WTC11 (cell line): ENCODE measurements around the gene ALKBH1. TPM values are rescaled to one million over a fixed set of nuclear protein-coding genes. Genes with fewer than 3 reads are reported as not detected.

ENCODE experiments used
- ATAC-seq: fragments of 200-7000 bp; cut with Tn5 transposase; 2 replicates; pipeline ENCODE4 v1.10.0; 2021; ENCODE audit warnings: mild to moderate bottlenecking, moderate library complexity
- CTCF ChIA-PET: fragments of 300-600 bp; sonication (Branson Sonifier 250); formaldehyde crosslinking; loops from one replicate; lab custom pipeline; 2021; ENCODE audit warnings: antibody characterized with exemption; lab: Charles Lee
- POLR2A ChIA-PET: fragments of 350-600 bp; sonication (Branson Sonifier 250); formaldehyde crosslinking; loops from one replicate; lab custom pipeline; 2021; ENCODE audit warnings: antibody characterized with exemption; lab: Charles Lee
- DNase-seq: peaks from one replicate; pipeline ENCODE4 v3.0.0; 2021; ENCODE audit warnings: low spot score
- H3K27ac Mint-ChIP-seq: 2 replicates; pipeline ENCODE4 v1.8.0; 2021; ENCODE audit warnings: mixed read lengths
- H3K27me3 Mint-ChIP-seq: 2 replicates; pipeline ENCODE4 v1.8.0; 2021; ENCODE audit warnings: low read depth, mild to moderate bottlenecking, moderate library complexity, mixed read lengths
- H3K36me3 Mint-ChIP-seq: 2 replicates; pipeline ENCODE4 v1.8.0; 2021; ENCODE audit warnings: mixed read lengths
- H3K4me1 Mint-ChIP-seq: 2 replicates; pipeline ENCODE4 v1.8.0; 2022; ENCODE audit warnings: mixed read lengths
- H3K4me3 Mint-ChIP-seq: 2 replicates; pipeline ENCODE4 v1.8.0; 2021; ENCODE audit warnings: mild to moderate bottlenecking, moderate library complexity, mixed read lengths
- H3K9me3 Mint-ChIP-seq: 2 replicates; pipeline ENCODE4 v1.8.0; 2021; ENCODE audit warnings: mixed read lengths
- ATF1 ChIP-seq: sonication (generic); formaldehyde crosslinking; IDR thresholded peaks from 2 replicates; pipeline ENCODE4 v1.8.1; 2023; ENCODE audit warnings: mild to moderate bottlenecking, moderate library complexity, missing genetic modification reagents
- CREB1 ChIP-seq: sonication (generic); formaldehyde crosslinking; IDR thresholded peaks from 2 replicates; pipeline ENCODE4 v1.8.0; 2023; ENCODE audit warnings: mild to moderate bottlenecking, missing genetic modification reagents
- CREM ChIP-seq: sonication (generic); formaldehyde crosslinking; IDR thresholded peaks from 2 replicates; pipeline ENCODE4 v1.8.1; 2022; ENCODE audit warnings: mild to moderate bottlenecking, missing genetic modification reagents, moderate library complexity
- EMX1 ChIP-seq: fragments of 250-450 bp; sonication (Bioruptor Pico); IDR thresholded peaks from 2 replicates; pipeline ENCODE4 v1.8.0; 2021; ENCODE audit warnings: mild to moderate bottlenecking
- GABPB1 ChIP-seq: sonication (generic); formaldehyde crosslinking; IDR thresholded peaks from 2 replicates; pipeline ENCODE4 v1.8.1; 2023; ENCODE audit warnings: mild to moderate bottlenecking, missing genetic modification reagents
- HMGA2 ChIP-seq: fragments of 250-450 bp; sonication (Bioruptor Pico); IDR thresholded peaks from 2 replicates; pipeline ENCODE4 v1.4.0; 2021; ENCODE audit warnings: mild to moderate bottlenecking, moderate library complexity
- JUN ChIP-seq: sonication (generic); formaldehyde crosslinking; IDR thresholded peaks from 2 replicates; pipeline ENCODE4 v1.8.0; 2023; ENCODE audit warnings: mild to moderate bottlenecking, missing genetic modification reagents
- NFATC4 ChIP-seq: fragments of 250-450 bp; sonication (Bioruptor Pico); IDR thresholded peaks from 2 replicates; pipeline ENCODE4 v1.9.0; 2021; ENCODE audit warnings: mild to moderate bottlenecking
- OVOL2 ChIP-seq: fragments of 250-450 bp; sonication (Bioruptor Pico); IDR thresholded peaks from 2 replicates; pipeline ENCODE4 v1.9.0; 2021; ENCODE audit warnings: mild to moderate bottlenecking, borderline replicate concordance
- RELA ChIP-seq: sonication (generic); formaldehyde crosslinking; IDR thresholded peaks from 2 replicates; pipeline ENCODE4 v1.8.1; 2022; ENCODE audit warnings: missing genetic modification reagents, mild to moderate bottlenecking, borderline replicate concordance
- SMAD3 ChIP-seq: sonication (generic); formaldehyde crosslinking; IDR thresholded peaks from 2 replicates; pipeline ENCODE4 v1.8.0; 2022; ENCODE audit warnings: missing genetic modification reagents, mild to moderate bottlenecking, borderline replicate concordance
- ZNF219 ChIP-seq: sonication (generic); formaldehyde crosslinking; IDR thresholded peaks from 2 replicates; pipeline ENCODE4 v1.8.0; 2023; ENCODE audit warnings: missing genetic modification reagents, mild to moderate bottlenecking, borderline replicate concordance
- ZNF263 ChIP-seq: sonication (generic); formaldehyde crosslinking; IDR thresholded peaks from 2 replicates; pipeline ENCODE4 v1.8.1; 2022; ENCODE audit warnings: low read depth, mild to moderate bottlenecking, moderate library complexity, missing genetic modification reagents
- ZNF317 ChIP-seq: sonication (generic); formaldehyde crosslinking; IDR thresholded peaks from 2 replicates; pipeline ENCODE4 v1.8.1; 2023; ENCODE audit warnings: low read depth, mild to moderate bottlenecking, moderate library complexity, missing genetic modification reagents, borderline replicate concordance
- ZNF416 ChIP-seq: fragments of 250-450 bp; sonication (Bioruptor Pico); IDR thresholded peaks from 2 replicates; pipeline ENCODE4 v1.9.0; 2021; ENCODE audit warnings: mild to moderate bottlenecking, inconsistent platforms
- total RNA-seq: library from RNA; stranded (reverse); gene quantifications from 3 replicates; pipeline ENCODE4 v1.2.3, GENCODE V29; 2021
- TF ChIP-seq, protein P1 (sequence below): fragments of 250-450 bp; sonication (Bioruptor Pico); IDR thresholded peaks from 2 replicates; pipeline ENCODE4 v2.1.2; 2022; ENCODE audit warnings: mild to moderate bottlenecking, moderate library complexity
- TF ChIP-seq, protein P2 (sequence below): sonication (generic); formaldehyde crosslinking; conservative IDR thresholded peaks from 2 replicates; pipeline ENCODE4 v1.8.1; 2022; ENCODE audit warnings: mild to moderate bottlenecking, missing genetic modification reagents
- TF ChIP-seq, protein P3 (sequence below): sonication (generic); formaldehyde crosslinking; IDR thresholded peaks from 2 replicates; pipeline ENCODE4 v1.8.0; 2022; ENCODE audit warnings: mild to moderate bottlenecking, missing genetic modification reagents
- TF ChIP-seq, protein P4 (sequence below): sonication (generic); formaldehyde crosslinking; IDR thresholded peaks from 2 replicates; pipeline ENCODE4 v1.8.1; 2023; ENCODE audit warnings: mild to moderate bottlenecking, missing genetic modification reagents, moderate library complexity
- TF ChIP-seq, protein P5 (sequence below): sonication (generic); formaldehyde crosslinking; IDR thresholded peaks from 2 replicates; pipeline ENCODE4 v1.8.0; 2022; ENCODE audit warnings: mild to moderate bottlenecking, missing genetic modification reagents
- TF ChIP-seq, protein P6 (sequence below): fragments of 250-450 bp; sonication (Bioruptor Pico); IDR thresholded peaks from 2 replicates; pipeline ENCODE4 v1.9.0; 2021; ENCODE audit warnings: moderate library complexity, mild to moderate bottlenecking, inconsistent platforms, borderline replicate concordance
- TF ChIP-seq, protein P7 (sequence below): fragments of 250-450 bp; sonication (Bioruptor Pico); IDR thresholded peaks from 2 replicates; pipeline ENCODE4 v1.9.0; 2021; ENCODE audit warnings: mild to moderate bottlenecking
- TF ChIP-seq, protein P8 (sequence below): sonication (generic); formaldehyde crosslinking; IDR thresholded peaks from 2 replicates; pipeline ENCODE4 v1.8.0; 2023; ENCODE audit warnings: mild to moderate bottlenecking, missing genetic modification reagents

ALKBH1 gene
- total RNA-seq, 1 experiment from 2014 or later, result 18.8 TPM

DNA sequence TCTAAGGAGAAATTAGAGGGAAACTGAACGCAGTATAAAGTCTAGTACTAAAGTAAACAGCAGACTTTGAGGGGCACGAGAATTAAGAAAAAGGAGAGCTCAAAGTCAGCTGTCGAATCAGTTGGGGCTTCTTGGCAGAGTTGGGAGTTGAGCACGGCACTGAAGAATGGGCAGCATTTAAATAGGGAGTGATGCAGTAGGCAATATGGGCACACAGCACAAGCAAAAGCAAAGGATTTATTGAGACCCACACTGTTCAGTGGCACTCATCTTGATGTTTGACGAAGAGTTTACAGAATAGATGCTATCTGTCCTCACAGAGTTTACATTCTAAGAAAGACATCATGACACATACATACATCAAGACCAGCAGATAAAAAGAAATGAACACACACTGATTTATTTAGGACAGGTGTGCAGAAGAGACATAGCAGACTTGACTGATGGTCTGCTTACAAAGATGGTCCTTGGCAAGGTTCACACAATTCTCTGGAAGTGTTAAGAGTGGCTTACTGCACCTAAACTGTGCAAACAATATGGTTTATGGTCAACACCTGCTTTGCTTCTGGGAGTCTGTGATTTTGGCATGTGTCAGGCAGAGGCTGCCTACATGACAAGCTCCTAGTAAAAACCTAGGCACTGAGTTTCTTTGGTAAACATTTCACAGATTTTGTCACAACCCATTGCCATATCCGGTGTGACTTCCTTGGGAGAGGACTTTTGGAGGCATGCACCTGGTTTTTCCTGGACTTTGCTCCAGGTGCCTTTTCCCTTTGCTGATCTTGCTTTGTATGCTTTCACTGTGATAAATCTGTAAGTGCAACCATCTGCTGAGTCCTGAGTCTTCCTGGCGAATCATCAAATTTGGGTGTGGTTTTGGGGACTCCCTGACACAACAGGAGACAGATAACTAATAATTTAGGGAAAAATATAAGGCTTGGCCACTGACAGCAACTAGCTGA, 26.3 kb downstream of the ALKBH1 start:
- Mint-ChIP-seq H3K36me3 (peaks cover 7% of the 10 kb centered on the region), H3K27ac (no peak overlapping the region), H3K4me3 (no peak overlapping the region), H3K4me1 (no peaks in the 10 kb centered on the region), H3K27me3 (no peaks in the 10 kb centered on the region), H3K9me3 (no peaks in the 10 kb centered on the region)
- no peak for DNase-seq
- POLR2A ChIA-PET, result no interaction called here
- CTCF ChIA-PET, result no interaction called here
- TF ChIP-seq, protein P1, sequence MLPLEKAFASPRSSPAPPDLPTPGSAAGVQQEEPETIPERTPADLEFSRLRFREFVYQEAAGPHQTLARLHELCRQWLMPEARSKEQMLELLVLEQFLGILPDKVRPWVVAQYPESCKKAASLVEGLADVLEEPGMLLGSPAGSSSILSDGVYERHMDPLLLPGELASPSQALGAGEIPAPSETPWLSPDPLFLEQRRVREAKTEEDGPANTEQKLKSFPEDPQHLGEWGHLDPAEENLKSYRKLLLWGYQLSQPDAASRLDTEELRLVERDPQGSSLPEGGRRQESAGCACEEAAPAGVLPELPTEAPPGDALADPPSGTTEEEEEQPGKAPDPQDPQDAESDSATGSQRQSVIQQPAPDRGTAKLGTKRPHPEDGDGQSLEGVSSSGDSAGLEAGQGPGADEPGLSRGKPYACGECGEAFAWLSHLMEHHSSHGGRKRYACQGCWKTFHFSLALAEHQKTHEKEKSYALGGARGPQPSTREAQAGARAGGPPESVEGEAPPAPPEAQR (CRISPR knock-in tag), result no peak
- TF ChIP-seq CREM (CRISPR knock-in tag) (no peak), CREB1 (CRISPR knock-in tag) (no peak), SMAD3 (no peak), ZNF416 (CRISPR knock-in tag) (no peak), EMX1 (CRISPR knock-in tag) (no peak), RELA (CRISPR knock-in tag) (no peak), ATF1 (CRISPR knock-in tag) (no peak), NFATC4 (CRISPR knock-in tag) (no peak), HMGA2 (CRISPR knock-in tag) (no peak), OVOL2 (CRISPR knock-in tag) (no peak)
- TF ChIP-seq, protein P2, sequence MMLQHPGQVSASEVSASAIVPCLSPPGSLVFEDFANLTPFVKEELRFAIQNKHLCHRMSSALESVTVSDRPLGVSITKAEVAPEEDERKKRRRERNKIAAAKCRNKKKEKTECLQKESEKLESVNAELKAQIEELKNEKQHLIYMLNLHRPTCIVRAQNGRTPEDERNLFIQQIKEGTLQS (CRISPR knock-in tag), result no peak
- TF ChIP-seq, protein P3, sequence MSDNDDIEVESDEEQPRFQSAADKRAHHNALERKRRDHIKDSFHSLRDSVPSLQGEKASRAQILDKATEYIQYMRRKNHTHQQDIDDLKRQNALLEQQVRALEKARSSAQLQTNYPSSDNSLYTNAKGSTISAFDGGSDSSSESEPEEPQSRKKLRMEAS (CRISPR knock-in tag), result no peak
- TF ChIP-seq, protein P4, sequence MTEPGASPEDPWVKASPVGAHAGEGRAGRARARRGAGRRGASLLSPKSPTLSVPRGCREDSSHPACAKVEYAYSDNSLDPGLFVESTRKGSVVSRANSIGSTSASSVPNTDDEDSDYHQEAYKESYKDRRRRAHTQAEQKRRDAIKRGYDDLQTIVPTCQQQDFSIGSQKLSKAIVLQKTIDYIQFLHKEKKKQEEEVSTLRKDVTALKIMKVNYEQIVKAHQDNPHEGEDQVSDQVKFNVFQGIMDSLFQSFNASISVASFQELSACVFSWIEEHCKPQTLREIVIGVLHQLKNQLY (CRISPR knock-in tag), result no peak
- TF ChIP-seq, protein P5, sequence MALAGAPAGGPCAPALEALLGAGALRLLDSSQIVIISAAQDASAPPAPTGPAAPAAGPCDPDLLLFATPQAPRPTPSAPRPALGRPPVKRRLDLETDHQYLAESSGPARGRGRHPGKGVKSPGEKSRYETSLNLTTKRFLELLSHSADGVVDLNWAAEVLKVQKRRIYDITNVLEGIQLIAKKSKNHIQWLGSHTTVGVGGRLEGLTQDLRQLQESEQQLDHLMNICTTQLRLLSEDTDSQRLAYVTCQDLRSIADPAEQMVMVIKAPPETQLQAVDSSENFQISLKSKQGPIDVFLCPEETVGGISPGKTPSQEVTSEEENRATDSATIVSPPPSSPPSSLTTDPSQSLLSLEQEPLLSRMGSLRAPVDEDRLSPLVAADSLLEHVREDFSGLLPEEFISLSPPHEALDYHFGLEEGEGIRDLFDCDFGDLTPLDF (CRISPR knock-in tag), result no peak
- TF ChIP-seq, protein P6, sequence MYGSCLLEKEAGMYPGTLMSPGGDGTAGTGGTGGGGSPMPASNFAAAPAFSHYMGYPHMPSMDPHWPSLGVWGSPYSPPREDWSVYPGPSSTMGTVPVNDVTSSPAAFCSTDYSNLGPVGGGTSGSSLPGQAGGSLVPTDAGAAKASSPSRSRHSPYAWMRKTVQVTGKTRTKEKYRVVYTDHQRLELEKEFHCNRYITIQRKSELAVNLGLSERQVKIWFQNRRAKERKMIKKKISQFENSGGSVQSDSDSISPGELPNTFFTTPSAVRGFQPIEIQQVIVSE, result no peak
- ATAC-seq, result no peak

DNA sequence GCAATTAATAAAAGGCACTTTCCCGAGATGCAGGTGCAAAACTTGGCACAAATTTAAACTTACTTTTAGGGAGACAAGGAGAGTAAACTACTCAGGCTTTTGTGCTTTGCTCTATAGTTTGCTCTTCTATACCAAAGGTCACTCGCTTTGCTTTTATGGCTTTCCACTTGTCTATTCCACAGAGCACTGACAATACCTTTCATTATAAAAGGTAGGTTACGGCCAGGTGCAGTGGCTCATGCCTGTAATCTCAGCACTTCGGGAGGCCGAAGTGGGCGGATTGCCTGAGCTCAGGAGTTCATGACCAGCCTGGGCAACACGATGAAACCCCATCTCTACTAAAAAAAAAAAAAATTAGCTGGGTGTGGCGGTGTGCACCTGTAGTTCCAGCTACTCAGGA, 32.9 kb downstream of the ALKBH1 start:
- Mint-ChIP-seq H3K4me1 (no peaks in the 10 kb centered on the region), H3K27ac (no peak overlapping the region), H3K27me3 (no peaks in the 10 kb centered on the region), H3K4me3 (no peak overlapping the region), H3K9me3 (no peaks in the 10 kb centered on the region), H3K36me3 (peaks cover 39% of the 10 kb centered on the region)
- no peak for ATAC-seq
- POLR2A ChIA-PET, result no interaction called here
- no peak for DNase-seq
- CTCF ChIA-PET, result no interaction called here
- TF ChIP-seq JUN (CRISPR knock-in tag) (no peak), ZNF219 (CRISPR knock-in tag) (no peak), ZNF317 (no peak), GABPB1 (CRISPR knock-in tag) (no peak), ZNF263 (no peak)
- TF ChIP-seq, protein P7, sequence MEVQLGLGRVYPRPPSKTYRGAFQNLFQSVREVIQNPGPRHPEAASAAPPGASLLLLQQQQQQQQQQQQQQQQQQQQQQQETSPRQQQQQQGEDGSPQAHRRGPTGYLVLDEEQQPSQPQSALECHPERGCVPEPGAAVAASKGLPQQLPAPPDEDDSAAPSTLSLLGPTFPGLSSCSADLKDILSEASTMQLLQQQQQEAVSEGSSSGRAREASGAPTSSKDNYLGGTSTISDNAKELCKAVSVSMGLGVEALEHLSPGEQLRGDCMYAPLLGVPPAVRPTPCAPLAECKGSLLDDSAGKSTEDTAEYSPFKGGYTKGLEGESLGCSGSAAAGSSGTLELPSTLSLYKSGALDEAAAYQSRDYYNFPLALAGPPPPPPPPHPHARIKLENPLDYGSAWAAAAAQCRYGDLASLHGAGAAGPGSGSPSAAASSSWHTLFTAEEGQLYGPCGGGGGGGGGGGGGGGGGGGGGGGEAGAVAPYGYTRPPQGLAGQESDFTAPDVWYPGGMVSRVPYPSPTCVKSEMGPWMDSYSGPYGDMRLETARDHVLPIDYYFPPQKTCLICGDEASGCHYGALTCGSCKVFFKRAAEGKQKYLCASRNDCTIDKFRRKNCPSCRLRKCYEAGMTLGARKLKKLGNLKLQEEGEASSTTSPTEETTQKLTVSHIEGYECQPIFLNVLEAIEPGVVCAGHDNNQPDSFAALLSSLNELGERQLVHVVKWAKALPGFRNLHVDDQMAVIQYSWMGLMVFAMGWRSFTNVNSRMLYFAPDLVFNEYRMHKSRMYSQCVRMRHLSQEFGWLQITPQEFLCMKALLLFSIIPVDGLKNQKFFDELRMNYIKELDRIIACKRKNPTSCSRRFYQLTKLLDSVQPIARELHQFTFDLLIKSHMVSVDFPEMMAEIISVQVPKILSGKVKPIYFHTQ (CRISPR knock-in tag), result no peak
- TF ChIP-seq, protein P8, sequence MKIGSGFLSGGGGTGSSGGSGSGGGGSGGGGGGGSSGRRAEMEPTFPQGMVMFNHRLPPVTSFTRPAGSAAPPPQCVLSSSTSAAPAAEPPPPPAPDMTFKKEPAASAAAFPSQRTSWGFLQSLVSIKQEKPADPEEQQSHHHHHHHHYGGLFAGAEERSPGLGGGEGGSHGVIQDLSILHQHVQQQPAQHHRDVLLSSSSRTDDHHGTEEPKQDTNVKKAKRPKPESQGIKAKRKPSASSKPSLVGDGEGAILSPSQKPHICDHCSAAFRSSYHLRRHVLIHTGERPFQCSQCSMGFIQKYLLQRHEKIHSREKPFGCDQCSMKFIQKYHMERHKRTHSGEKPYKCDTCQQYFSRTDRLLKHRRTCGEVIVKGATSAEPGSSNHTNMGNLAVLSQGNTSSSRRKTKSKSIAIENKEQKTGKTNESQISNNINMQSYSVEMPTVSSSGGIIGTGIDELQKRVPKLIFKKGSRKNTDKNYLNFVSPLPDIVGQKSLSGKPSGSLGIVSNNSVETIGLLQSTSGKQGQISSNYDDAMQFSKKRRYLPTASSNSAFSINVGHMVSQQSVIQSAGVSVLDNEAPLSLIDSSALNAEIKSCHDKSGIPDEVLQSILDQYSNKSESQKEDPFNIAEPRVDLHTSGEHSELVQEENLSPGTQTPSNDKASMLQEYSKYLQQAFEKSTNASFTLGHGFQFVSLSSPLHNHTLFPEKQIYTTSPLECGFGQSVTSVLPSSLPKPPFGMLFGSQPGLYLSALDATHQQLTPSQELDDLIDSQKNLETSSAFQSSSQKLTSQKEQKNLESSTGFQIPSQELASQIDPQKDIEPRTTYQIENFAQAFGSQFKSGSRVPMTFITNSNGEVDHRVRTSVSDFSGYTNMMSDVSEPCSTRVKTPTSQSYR (CRISPR knock-in tag), result no peak
